Common myeloid progenitor, CD34-positive (primary cell): ENCODE data around the gene SLC7A11.
A peak's percentile ranks its signal among the peaks of the same experiment; 100 is the strongest.

Source experiments
- CTCF ChIA-PET: fragments of 350-600 bp; sonication (Branson Sonifier 250); formaldehyde crosslinking; loops from one replicate; lab custom pipeline; 2021; ENCODE audit warnings: antibody characterized with exemption; lab: Charles Lee
- POLR2A ChIA-PET: fragments of 350-600 bp; sonication (Branson Sonifier 250); formaldehyde crosslinking; loops from one replicate; lab custom pipeline; 2021; ENCODE audit warnings: antibody characterized with exemption; lab: Charles Lee
- DNase-seq, 3 donors: peaks; one replicate each; pipeline versions ENCODE4 v3.0.0 to v3.0.0-alpha.2; 2013
- H3K27ac ChIP-seq, 2 experiments: 1 replicate in 1 of 2; 2 replicates in 1 of 2; pipeline ENCODE4 v1.7.0; 2013; ENCODE audit warnings: inconsistent platforms in 2 of 2, low read length in 2 of 2, mild to moderate bottlenecking in 2 of 2, low read depth in 1 of 2, moderate library complexity in 1 of 2; ENCODE audit not compliant: severe bottlenecking in 2 of 2, insufficient read depth in 1 of 2, poor library complexity in 1 of 2
- H3K27me3 ChIP-seq, 5 experiments: replicated peaks in 2 of 5; 1 replicate in 3 of 5; 2 replicates in 2 of 5; pipeline versions ENCODE4 v1.6.1 to v1.7.0; 2013; ENCODE audit warnings: low read length in 4 of 5, mild to moderate bottlenecking in 2 of 5, moderate library complexity in 2 of 5, inconsistent platforms in 1 of 5; ENCODE audit not compliant: insufficient read depth in 5 of 5, control insufficient read depth in 4 of 5
- H3K36me3 ChIP-seq, 4 experiments: 1 replicate in 2 of 4; 2 replicates in 2 of 4; pipeline versions ENCODE4 v1.6.1 to v1.7.0; 2013; ENCODE audit warnings: low read length in 3 of 4, control low read depth in 1 of 4, mild to moderate bottlenecking in 1 of 4; ENCODE audit not compliant: control insufficient read depth in 4 of 4, insufficient read depth in 4 of 4
- H3K4me1 ChIP-seq, 4 experiments: 1 replicate in 3 of 4; 2 replicates in 1 of 4; pipeline versions ENCODE4 v1.6.1 to v1.7.1; 2013; ENCODE audit warnings: low read length in 3 of 4, mild to moderate bottlenecking in 3 of 4, control low read depth in 1 of 4, inconsistent platforms in 1 of 4, moderate library complexity in 1 of 4; ENCODE audit not compliant: control insufficient read depth in 4 of 4, insufficient read depth in 4 of 4; ENCODE audit errors: control extremely low read depth in 1 of 4
- H3K4me3 ChIP-seq, 7 experiments: 1 replicate in 4 of 7; 2 replicates in 3 of 7; pipeline versions ENCODE4 v1.5.1 to v1.7.0; 2013; ENCODE audit warnings: mild to moderate bottlenecking in 7 of 7, low read length in 6 of 7, moderate library complexity in 6 of 7, inconsistent platforms in 2 of 7, low read depth in 2 of 7, control low read depth in 1 of 7; ENCODE audit not compliant: insufficient read depth in 4 of 7, control insufficient read depth in 1 of 7; ENCODE audit errors: extremely low read depth in 1 of 7
- H3K9me3 ChIP-seq, 5 experiments: 1 replicate in 4 of 5; 2 replicates in 1 of 5; pipeline versions ENCODE4 v1.6.1 to v1.7.1; 2013; ENCODE audit warnings: low read length in 4 of 5, mild to moderate bottlenecking in 2 of 5, inconsistent platforms in 1 of 5, low read depth in 1 of 5, moderate library complexity in 1 of 5; ENCODE audit not compliant: control insufficient read depth in 4 of 5, insufficient read depth in 2 of 5; ENCODE audit errors: control extremely low read depth in 1 of 5
- WGBS: methylation state at CpG from one replicate; pipeline ENCODE4 v1.1.5; 2013; ENCODE audit not compliant: insufficient coverage; 5-methylcytosine and 5-hydroxymethylcytosine counted together

The SLC7A11 gene

DNA sequence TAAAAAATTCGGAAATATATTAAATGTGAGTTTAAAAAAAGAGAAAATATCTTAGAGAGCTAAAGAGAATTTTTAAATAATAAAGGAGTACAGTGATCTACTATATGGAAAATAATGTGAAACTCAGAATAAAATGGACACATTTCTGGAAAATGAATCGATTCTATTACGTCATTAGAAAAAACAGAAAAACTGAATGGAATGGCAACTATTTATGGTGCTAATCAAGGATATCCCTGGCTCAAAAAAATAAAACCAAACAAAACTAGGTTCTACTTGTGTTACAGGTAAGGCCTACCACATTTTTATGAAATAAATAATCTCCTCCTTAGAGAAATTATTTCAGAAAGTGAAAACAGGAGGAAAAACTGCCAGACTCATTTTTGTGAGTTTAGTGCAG lies 5.5 kb upstream of the SLC7A11 start:
- Histone ChIP-seq H3K4me3 (no peak overlapping the region), H3K4me1 (peaks cover 0 to 3% (median under 1%) of the 10 kb centered on the region in 4 experiments), H3K27me3 (no peaks in the 10 kb centered on the region), H3K36me3 (no peaks in the 10 kb centered on the region), H3K9me3 (no peaks in the 10 kb centered on the region), H3K27ac (no peak overlapping the region)
- CTCF ChIA-PET, result no interaction called here
- 100% methylated on average over 2 of the region's 3 CpGs for WGBS
- POLR2A ChIA-PET, result no interaction called here
- no peak for DNase-seq

GRCh38 chr4:138243369-138243768 lies 1.2 kb upstream of the SLC7A11 start:
- CTCF ChIA-PET, result no interaction called here
- Histone ChIP-seq H3K27me3 (no peaks in the 10 kb centered on the region), H3K9me3 (no peaks in the 10 kb centered on the region), H3K4me3 (no peak overlapping the region), H3K27ac (peak overlapping the region in 1 of 2 experiments; percentile 94), H3K36me3 (no peaks in the 10 kb centered on the region), H3K4me1 (peaks cover 0 to 25% (median 10%) of the 10 kb centered on the region in 4 experiments)
- WGBS, result 100% methylated on average over 1 of the region's 3 CpGs
- no peak for DNase-seq
- POLR2A ChIA-PET, result no interaction called here

- Histone ChIP-seq H3K36me3 (no peaks in the 10 kb centered on the region), H3K27me3 (no peaks in the 10 kb centered on the region), H3K4me1 (peaks cover 0 to 25% (median 10%) of the 10 kb centered on the region in 4 experiments), H3K4me3 (peak overlapping the region in 5 of 7 experiments; percentile 37 to 80 (median 66)), H3K27ac (peak overlapping the region; percentile 66 to 94), H3K9me3 (no peaks in the 10 kb centered on the region)
- no CpG with 5 or more reads among the region's 1 CpG for WGBS
- peak in 1 of 3 donors; percentile 44 for DNase-seq
- POLR2A ChIA-PET, result interaction anchor here (0.6 kb wide), 1 partner anchor 1316 kb away, joined by 3 read pairs; no protein-coding TSS in a partner anchor
- CTCF ChIA-PET, result no interaction called here
Observed at GRCh38 chr4:138242834-138243156, 646 bp upstream of the SLC7A11 start.

DNA sequence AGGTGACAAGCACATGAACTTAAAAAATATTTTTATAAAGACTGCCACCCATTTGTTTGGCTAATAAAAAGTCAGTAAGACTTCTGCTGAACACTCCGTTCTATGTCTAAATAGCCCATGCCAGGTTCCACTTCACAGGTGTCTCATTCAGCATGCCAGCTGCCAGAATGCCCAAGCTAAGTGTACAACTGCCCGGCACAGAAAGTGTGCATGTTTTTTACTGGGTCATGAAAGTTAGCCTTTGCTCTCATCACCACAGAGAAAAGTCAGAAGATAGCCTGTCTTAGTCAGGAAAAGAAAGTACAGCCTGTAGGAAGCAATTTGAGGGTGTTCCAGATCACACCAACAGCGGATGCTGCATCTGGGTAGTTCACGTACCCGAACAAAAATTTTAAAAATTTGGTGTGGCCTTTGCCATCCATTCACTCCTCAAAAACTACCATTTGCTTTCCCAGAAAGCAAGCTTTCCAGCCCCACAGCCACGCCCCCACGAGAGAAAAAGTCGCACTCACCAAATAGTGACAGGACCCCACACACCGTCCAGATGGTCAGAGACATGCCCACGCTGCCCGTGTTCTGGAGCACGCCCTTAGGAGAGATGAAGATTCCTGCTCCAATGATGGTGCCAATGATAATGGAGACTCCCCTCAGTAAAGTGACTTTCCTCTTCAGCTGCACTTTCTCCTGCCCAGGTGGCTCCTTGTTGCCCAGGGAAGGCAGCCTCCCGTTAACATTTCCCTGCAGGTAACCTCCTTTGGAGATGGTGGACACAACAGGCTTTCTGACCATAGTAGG lies 671 bp downstream of the SLC7A11 start:
- peaks cover 0 to 25% (median 10%) of the 10 kb centered on the region in 4 experiments for H3K4me1 ChIP-seq
- peak overlapping the region in 5 of 7 experiments; percentile 43 to 80 (median 67) for H3K4me3 ChIP-seq
- POLR2A ChIA-PET, result no interaction called here
- H3K36me3 ChIP-seq, result no peaks in the 10 kb centered on the region
- peak overlapping the region in 1 of 2 experiments; percentile 94 for H3K27ac ChIP-seq
- 93% methylated on average over 10 of the region's 13 CpGs for WGBS
- H3K9me3 ChIP-seq, result no peaks in the 10 kb centered on the region
- CTCF ChIA-PET, result no interaction called here
- H3K27me3 ChIP-seq, result no peaks in the 10 kb centered on the region
- DNase-seq, result peak in 1 of 3 donors; percentile 16

DNA sequence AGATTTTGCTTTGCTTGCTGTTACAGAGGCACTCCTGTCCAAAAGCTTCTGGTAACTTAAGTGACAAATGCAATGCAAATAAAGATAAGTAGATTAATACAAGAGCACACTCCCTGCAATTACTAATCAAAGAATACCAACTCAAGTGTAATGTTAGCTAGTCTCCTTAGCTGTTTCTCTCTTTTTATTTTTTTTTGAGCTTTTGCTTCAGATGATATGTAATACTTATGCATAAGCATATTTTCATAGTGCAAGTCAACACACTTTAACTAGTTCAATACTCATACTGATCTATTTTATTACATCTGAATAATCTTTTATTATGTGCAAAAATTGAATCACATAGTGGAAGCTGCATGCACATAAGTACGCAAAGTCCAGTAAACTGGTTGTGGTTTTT lies 2.7 kb downstream of the SLC7A11 start:
- Histone ChIP-seq H3K36me3 (no peaks in the 10 kb centered on the region), H3K9me3 (no peaks in the 10 kb centered on the region), H3K27ac (peak overlapping the region in 1 of 2 experiments; percentile 41), H3K4me1 (peaks cover 0 to 33% (median 14%) of the 10 kb centered on the region in 4 experiments), H3K27me3 (no peaks in the 10 kb centered on the region), H3K4me3 (peak overlapping the region in 1 of 7 experiments; percentile 39)
- no peak for DNase-seq
- CTCF ChIA-PET, result no interaction called here
- POLR2A ChIA-PET, result no interaction called here
- WGBS, result no CpG with 5 or more reads among the region's 1 CpG

DNA sequence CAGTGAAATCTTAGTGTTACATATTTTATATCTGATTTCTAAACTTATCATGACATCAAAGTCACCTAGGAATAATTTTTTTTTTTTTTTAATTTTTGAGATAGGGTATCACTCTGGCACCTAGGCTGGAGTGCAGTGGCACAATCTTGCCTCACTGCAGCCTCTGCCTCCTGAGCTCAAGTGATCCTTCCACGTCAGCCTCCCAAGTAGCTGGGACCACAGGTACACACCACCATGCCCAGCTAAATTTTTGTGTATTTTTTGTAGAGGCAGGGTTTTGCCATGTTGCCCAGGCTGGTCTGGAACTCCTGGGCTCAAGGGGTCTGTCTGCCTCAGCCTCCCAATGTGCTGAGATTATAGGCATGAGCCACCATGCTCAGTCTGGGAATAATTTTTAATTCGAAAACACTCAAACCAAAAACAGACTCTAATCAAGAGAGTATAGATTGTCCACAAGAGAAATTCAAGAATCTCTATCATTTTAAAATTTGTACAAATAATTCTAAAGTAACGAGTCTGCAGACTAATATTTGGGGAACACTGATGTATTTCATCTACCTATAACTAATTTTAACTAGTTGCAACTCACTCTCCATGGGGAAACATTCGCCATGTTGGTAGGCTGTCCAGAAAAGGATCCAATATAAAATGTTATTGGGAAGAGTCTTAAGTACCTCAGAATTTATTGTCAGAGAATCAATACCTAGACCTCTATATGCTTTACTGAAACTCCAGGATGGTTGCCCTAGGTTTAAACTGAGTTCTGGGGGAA lies 3.4 kb downstream of the SLC7A11 start:
- H3K27ac ChIP-seq, result peak overlapping the region in 1 of 2 experiments; percentile 41
- CTCF ChIA-PET, result no interaction called here

More for the DNA sequence above, 3.4 kb downstream of the SLC7A11 start:
- Histone ChIP-seq H3K36me3 (no peaks in the 10 kb centered on the region), H3K27me3 (no peaks in the 10 kb centered on the region), H3K9me3 (no peaks in the 10 kb centered on the region), H3K4me1 (peaks cover 0 to 33% (median 14%) of the 10 kb centered on the region in 4 experiments), H3K4me3 (peak overlapping the region in 1 of 7 experiments; percentile 39)
- no peak for DNase-seq
- WGBS, result 100% methylated on average over 1 of the region's 4 CpGs
- POLR2A ChIA-PET, result no interaction called here
